Kasumi-1 (cell line): ENCODE data around the gene TRPM6.
"Not testable (repeated sequence)": the region's sequence is repeated elsewhere in the genome, so short reads cannot be mapped to it uniquely, and the experiment has no call there.

Experiments used
- DNase-seq, 2 experiments: peaks; one replicate each; lab custom pipeline; 2025; lab: John Stamatoyannopoulos, UW

Gene TRPM6

DNA sequence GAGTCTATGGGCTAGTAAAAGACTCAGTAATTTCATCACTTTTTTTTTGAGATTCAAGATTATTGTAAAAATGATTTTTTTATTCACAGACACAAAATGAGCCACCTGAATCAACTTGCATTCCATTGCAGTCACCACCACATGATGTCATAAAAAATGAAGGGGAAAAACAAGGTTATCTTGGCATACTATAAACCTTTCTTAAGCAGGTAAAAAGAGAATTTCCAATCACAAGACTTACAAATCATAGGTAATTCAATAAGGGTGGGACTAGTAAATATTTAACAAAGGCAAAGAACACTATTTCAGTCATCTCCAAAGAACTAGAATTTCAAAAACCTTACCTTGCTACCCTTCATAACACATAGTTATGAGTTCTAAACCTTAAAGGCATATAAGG lies 30.7 kb downstream of the TRPM6 start:
- no peak for DNase-seq

DNA sequence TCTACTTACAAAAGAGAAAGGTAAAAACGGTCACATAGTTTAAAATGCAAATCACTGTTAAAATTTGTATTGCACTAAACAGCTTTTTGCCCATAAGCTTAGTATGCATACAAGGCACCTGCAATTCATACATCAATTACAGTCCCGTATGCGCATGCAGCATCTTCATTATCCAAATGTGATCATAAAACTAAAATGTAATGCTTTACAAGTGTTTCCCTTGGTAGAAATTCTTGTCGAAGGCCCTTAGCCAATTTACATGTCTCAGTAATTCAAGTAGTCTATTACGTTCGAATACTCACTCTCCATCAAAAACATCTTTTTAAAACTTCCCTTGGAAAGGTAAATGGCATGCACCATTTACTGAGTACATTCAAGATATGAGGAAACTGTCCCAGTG lies 32.6 kb downstream of the TRPM6 start:
- no peak for DNase-seq

GRCh38 chr9:74853024-74853423 lies 34.7 kb downstream of the TRPM6 start:
- DNase-seq = not testable (repeated sequence)

DNA sequence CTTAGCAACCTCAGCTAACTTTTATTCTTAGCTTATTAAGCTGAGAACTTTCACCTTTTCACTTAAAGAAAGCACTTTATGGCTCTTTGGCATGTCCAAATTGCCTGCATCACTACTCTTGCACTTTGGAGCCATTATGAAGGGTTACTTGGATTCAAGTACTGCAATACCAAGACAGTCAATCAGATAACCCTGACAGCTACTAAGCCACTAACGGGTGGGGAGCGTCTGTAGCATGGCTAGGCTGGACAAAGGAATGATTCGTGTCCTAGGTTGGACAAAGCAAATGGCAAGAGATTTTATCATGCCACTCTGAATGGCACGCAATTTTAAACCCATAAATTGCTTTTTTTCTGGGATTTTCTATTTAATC lies 39.6 kb downstream of the TRPM6 start:
- DNase-seq = no peak

GRCh38 chr9:74847478-74848152 lies 40.1 kb downstream of the TRPM6 start:
- DNase-seq = no peak

GRCh38 chr9:74846766-74847165 lies 41.0 kb downstream of the TRPM6 start:
- no peak for DNase-seq

- DNase-seq = no peak
Measured at GRCh38 chr9:74838351-74838750, 49.4 kb downstream of the TRPM6 start.

DNA sequence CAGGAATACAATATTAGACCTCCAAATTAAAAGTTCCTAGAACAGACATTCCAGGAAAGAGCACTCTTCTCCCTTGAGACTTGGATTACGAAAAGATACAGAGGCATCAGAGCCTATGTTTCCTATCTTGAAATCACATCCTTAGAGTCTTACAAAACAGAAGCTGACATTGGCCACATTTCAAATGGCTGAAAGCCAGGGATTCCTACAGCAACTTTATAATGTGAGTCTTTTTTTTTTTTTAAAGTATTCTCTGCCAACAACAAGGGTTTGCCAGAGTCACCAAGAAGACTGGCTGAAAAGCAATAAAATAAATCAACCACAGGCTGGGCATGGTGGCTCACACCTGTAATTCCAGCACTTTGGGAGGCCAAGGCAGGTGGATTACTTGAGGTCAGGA lies 63.1 kb downstream of the TRPM6 start:
- DNase-seq = no peak

- no peak for DNase-seq
Measured at GRCh38 chr9:74821636-74822035, 66.1 kb downstream of the TRPM6 start.

GRCh38 chr9:74817816-74818215 lies 69.9 kb downstream of the TRPM6 start:
- no peak for DNase-seq

GRCh38 chr9:74817281-74817810 lies 70.4 kb downstream of the TRPM6 start:
- no peak for DNase-seq

DNA sequence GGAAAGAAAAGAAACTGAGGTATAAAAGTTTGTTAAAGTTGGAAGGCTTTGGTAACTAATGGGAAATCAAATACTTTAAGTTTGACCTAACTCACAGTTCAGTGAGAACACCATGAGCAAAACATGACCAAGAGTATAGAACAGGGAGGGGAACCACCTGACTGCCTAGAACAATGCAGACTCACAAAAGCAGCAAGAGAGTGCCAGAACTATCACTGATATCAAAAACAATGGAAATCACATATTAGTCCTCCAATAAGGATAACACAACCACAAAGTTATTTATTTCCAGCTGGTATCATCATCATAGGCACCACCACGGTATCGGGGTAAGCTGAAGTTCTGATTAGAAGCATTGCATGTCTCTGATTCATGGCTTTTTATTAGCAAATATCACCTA lies 77.5 kb downstream of the TRPM6 start:
- no peak for DNase-seq

GRCh38 chr9:74804018-74804385 lies 83.7 kb downstream of the TRPM6 start:
- no peak for DNase-seq

DNA sequence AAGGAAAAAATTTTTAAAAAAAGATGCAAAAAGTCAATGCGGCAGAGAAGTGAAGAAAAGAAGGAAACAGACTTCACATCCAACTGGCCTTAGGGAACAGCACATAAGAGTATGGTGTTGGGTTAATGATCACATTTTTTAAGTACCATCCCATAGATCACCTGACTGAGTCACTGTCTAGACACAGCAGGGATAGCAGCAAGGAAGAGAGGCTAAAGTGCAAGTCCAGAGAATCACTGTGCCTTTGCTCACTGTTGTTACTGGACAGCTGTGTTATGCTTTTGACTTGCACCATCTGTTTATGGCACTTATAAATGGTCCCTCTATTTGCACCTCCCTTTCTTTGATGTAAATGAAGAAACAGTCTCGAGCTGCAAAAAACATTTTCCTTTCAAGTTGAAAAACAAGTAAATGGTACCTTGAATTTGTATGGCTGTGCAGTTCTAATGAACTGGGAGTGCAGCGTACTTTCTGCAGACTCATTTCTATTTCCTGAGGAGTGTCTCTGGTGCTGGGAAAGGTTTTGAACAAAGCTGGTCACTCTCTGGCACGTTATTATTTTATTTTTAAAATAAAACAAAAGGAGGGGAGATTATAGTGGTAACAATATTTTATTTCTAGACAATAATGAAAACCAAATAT lies 84.2 kb downstream of the TRPM6 start:
- no peak for DNase-seq

- DNase-seq = no peak
Measured at GRCh38 chr9:74800226-74800625, 87.5 kb downstream of the TRPM6 start.

GRCh38 chr9:74795803-74796202 lies 91.9 kb downstream of the TRPM6 start:
- no peak for DNase-seq

- DNase-seq = no peak
Measured at GRCh38 chr9:74795081-74795480, 92.6 kb downstream of the TRPM6 start.

DNA sequence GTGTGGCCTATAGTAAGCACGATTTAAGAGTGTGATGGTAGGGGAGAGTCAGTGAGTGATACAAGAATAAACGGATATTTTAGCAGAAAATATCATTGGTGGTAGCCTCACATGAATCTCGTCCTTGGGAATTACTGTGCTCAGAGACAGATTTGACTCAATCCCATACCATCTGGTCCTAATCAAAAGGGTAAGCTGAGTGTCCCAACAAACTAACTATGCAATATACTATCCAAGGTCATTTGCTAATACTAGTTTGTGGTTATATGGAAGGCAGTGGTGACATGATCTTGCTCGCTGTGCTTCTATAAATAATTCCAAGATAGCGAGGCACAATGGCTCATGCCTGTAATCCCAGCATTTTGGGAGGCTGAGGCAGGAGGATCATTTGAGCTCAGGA lies 103.2 kb downstream of the TRPM6 start:
- no peak for DNase-seq

GRCh38 chr9:74783408-74783807 lies 104.3 kb downstream of the TRPM6 start:
- no peak for DNase-seq

- peak; percentile 52 to 69 for DNase-seq
Measured at GRCh38 chr9:74777136-74777879, 110.4 kb downstream of the TRPM6 start.

GRCh38 chr9:74775396-74775795 lies 112.3 kb downstream of the TRPM6 start:
- no peak for DNase-seq

GRCh38 chr9:74773886-74774479 lies 113.7 kb downstream of the TRPM6 start:
- DNase-seq = peak; percentile 71 to 75

GRCh38 chr9:74772121-74772520 lies 115.6 kb downstream of the TRPM6 start:
- no peak for DNase-seq
